ENCODE results near the gene SMIM36. TPM values are rescaled to one million over a fixed set of nuclear protein-coding genes. Genes with fewer than 3 reads are reported as not detected.

SMIM36 gene
- total RNA-seq, result not detected in 2 replicates

DNA sequence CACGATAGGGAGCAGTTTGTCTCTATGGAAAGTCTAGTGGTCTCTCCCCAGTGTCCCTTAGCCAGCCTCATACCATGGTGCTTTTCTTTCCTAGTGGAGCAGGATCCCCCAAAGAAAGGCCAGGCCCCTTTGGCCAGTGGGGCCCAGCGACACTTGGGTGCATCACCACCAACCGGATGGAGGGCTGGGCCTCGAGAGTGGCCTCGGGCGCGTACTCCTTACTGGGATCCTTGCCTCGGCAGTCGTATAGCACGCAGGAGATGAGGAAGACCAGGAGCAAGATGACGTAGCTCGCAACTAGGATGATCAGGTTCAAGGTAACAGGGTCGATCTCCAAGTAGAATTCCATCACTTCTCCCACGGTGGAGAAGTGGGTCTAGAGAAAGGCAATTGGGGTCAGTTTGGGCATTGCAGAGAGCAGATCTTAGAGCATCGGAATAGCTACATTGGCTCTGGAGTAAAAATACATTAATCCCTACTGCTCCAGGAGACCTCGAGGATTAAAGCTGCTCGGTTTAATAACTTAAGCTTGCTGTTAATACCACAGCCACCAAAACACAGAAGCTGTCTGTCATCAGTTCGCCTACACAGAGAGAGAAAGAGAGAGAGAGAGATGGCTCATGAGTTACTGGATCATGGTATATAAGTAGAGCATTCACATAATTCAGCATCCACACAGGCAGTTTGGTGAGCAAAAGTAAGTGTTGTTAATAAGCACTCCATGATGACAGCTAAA, at the start of gene SMIM36:
SMIM36 (minus strand) TSS at position 467 of the 736 bp plus-strand sequence.

DNA sequence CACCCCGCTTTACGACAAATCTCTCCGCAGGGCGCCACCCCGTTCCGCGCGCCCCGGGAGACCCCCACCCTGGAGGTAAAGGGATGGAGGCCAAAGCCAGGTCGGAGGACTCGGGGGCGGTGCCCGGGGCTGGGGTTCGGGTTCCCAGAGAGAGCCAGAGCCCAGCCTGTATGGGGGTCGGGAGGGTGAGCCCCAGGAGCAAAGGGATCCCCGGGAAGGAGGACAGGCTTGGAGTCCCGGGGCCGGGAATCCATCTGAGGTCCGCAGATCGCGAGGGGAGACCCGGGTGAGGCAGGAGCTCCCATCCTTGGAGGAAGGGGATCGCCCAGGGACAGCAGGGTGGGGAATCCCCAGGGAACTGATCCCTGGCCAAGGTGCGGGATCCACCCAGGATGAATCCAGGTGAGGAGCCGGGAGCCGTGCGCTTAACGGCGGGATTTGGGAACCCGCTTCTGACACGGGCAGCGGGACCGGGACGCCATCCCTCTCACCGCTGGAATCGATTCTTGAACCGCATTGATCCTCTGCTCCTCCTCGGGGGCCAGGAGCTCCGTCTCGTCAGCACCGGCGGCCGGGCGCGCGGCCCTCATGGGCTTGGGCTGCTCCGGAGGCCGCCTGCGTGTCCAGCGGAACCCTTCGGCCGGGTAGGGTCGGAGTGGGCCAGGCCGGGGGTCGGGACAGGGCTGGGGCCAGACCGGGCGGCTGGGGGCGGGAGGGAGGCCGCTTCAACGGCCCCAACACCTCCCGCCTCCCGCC, 89.9 kb downstream of the SMIM36 start, which contains the start of gene MMD:
MMD (minus strand) TSS at position 657 of the 756 bp plus-strand sequence; CDS start at position 517, 140 bp downstream.

Other genes starting within 250 kb of the SMIM36 start
- 0.33 TPM in 1 of 2 replicates, not detected in the other for gene HLF, start 246.5 kb downstream of the SMIM36 start, total RNA-seq
- gene MMD, start 89.6 kb downstream of the SMIM36 start, total RNA-seq, result 12.5 and 14.7 TPM in 2 replicates
- gene TMEM100, start 211.4 kb upstream of the SMIM36 start, total RNA-seq, result 0.12 and 1.4 TPM in 2 replicates
- 13.1 and 17.0 TPM in 2 replicates for gene PCTP, start 239.6 kb upstream of the SMIM36 start, total RNA-seq